ENCODE data around the gene LSAMP.

DNA sequence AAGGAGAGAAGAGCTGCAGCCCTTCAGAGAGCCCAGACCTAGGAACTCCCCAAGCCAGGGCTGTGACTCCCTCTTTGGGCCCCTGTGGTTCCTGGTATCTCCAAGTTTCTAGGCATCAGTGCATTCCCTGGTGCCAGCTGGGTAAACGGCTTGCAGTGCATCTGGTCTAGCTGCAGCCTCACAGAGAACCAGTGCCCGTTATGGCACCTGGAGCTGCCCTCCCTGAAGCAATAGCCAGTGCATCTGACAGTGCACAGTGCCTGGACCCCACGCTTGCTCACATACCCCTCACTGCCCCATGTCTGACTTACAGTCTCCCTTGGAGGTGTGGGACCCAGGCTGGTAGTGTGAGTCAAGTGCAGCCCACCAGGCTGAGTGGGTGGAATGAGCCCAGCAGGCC lies 52.1 kb downstream of the LSAMP start:
- TF ChIP-seq POLR2A (IDR thresholded peaks at IDR 0.05; ENCODE audit: low read depth, low read length) (no peak), POU2F2 (IDR thresholded peaks at IDR 0.05; ENCODE audit: low read depth, low read length) (no peak), TAF1 (IDR thresholded peaks at IDR 0.05; ENCODE audit: low read depth, low read length) (no peak)

Data from GM12891 (cell line).